NCI-H1417 (cell line): ENCODE results near the gene TMEM170B.
"Not testable (repeated sequence)": the region's sequence is repeated elsewhere in the genome, so short reads cannot be mapped to it uniquely, and the experiment has no call there.

Experiments used
- DNase-seq, 3 experiments: peaks; one replicate each; lab custom pipeline; 2025; lab: John Stamatoyannopoulos, UW

Gene TMEM170B

GRCh38 chr6:11528996-11529395 lies 8.6 kb upstream of the TMEM170B start:
- no peak for DNase-seq

DNA sequence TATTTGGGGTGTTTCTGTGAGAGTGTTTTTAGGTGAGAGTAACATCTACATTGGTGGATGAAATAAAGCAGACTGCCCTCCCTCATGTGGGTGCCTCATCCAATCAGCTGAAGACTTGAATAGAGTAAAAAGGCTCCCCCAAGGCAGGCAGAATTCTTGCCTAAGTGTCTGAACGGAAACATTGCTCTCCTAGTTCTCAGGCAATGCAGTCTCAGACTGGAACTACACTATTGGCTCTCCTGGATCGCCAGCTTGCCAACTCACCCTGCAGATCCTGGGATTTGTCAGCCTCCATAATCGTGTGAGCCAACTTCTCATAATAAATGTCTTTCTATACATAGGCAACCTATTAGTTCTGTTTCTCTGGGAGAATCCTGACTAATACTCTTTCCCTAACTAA lies 5.5 kb upstream of the TMEM170B start:
- DNase-seq = no peak

DNA sequence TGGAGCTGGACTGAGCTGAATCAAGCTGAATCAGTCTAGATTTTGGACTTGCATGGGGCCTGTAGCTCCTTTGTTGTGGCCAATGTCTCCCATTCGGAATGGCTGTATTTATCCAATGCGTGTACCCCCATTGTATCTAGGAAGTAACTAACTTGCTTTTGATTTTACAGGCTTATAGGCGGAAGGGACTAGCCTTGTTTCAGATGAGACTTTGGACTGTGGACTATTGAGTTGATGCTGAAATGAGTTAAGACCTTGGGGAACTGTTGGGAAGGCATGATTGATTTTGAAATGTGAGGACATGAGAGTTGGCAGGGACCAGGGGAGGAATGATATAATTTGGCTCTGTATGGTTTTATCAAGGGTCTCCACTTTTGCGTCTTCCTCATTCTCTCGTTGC lies 3.0 kb upstream of the TMEM170B start:
- DNase-seq = no peak

DNA sequence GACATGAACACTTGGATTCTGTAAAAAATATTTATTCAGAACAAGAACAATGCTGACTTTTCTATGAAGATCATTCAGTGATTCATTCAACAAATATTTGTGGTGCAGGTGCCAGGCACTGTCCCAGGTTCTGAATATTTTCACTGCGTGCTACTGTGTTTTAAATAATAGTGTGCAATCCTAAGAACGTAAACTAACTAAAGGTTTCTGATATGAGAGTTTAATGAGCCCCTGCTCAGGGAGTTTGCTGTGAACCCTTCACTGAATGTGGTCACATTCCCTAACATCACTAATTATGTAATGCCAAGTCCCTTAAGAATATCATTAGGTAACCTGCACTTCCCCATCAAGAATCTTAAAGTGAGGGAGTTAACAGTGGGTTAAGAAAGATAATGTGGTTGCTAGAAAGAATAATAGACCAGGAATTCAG lies 1.7 kb upstream of the TMEM170B start:
- no peak for DNase-seq

GRCh38 chr6:11536795-11537194 lies 754 bp upstream of the TMEM170B start:
- peak; percentile 34 to 72 (median 59) for DNase-seq

DNA sequence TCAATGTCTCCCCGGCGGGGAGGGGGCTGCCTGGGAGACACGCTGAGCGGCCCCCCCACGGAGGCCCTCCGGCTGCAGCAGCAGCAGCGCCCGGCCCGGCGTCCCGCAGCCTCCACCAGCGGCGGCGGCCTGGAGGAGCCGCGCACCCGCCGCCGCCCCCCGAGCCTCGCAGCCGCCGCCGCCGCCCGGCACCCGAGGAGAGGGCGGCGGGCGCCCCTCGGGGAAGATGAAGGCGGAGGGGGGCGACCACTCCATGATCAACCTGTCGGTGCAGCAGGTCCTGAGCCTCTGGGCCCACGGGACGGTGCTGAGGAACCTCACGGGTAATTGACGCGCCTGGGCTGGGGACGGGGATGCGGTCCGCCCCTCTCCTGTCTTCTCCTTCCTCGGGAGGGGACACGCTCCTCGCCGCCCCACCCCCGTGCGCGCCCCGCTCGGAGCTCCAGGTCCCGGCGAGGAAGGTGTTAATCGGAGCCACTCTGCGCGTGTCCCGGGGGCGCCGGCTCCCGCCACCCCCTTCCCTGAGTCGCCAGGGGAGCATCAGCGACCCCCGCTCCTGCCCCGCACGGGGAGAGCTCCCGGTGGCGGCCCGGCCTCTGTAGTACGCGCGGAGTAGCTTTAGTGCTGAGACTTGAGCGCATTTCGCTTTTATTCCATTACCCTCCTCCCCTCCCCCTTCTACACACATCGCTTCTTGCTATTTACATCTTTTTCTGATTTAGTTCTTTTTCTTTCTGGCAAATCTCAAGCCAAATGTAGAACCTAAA lies 686 bp downstream of the TMEM170B start:
- peak; percentile 9 to 80 (median 74) for DNase-seq

DNA sequence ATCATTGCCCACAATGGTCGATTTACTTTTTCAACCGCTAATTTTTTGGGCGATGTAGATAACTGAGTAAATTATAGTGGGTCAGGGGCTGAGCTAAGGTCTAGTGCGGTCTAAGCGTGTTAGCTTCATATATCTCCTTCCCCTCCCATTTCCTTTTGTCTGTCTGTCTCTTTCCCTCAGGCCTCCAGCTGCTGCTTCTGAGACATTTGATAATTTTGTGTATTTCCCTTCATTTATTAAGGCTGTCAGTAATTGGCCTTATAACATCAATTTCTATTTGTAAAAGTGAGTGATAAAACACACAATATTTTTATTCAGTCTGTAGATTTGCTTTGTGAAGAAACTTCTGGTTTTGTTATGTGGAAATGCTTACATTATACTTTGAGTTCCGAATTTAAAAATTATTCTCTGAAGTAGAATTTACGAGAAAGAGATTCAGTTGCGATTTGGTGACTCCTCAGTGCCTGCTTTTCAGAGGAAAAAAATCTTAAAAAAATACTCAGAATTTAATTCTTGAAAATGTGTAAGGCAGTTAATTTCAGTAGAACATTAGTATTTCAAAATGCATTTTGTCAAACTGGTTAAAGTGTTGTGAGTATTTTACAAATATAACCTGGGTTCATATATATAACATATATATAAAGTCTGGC lies 1.4 kb downstream of the TMEM170B start:
- peak in 1 of 3 experiments; percentile 66 for DNase-seq

- no peak for DNase-seq
Measured at GRCh38 chr6:11542863-11543262, 5.3 kb downstream of the TMEM170B start.

DNA sequence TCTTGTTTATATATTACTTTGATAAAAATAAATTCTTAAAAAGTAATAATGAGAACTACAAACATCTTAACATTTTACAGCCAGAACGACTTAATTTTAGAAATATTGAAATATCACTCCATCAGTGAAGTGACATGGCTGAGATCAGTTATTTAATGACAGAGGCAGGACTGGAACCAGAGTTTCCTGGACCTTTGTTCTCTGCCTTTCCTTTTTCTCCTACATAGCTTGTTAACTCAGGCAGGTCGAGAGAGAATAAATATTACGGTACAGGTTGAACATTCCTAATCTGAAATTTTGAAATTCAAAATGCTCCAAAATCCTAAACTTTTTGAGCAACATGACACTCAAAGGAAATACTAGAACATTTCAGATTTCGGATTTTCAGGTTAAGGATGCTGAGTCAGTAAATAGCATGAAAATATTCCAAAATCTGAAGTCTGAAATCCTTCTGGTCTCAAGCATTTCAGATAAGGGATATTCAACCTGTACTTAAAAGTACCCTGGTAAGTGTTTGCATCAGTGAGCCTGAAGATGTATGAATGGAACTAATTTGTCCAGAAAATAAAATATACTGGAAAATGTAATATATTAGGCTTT lies 6.5 kb downstream of the TMEM170B start:
- no peak for DNase-seq

GRCh38 chr6:11547846-11548245 lies 10.3 kb downstream of the TMEM170B start:
- DNase-seq = not testable (repeated sequence)

GRCh38 chr6:11548578-11548977 lies 11.0 kb downstream of the TMEM170B start:
- not testable (repeated sequence) for DNase-seq

- no peak for DNase-seq
Measured at GRCh38 chr6:11551053-11551452, 13.5 kb downstream of the TMEM170B start.

GRCh38 chr6:11552442-11552841 lies 14.9 kb downstream of the TMEM170B start:
- no peak for DNase-seq

DNA sequence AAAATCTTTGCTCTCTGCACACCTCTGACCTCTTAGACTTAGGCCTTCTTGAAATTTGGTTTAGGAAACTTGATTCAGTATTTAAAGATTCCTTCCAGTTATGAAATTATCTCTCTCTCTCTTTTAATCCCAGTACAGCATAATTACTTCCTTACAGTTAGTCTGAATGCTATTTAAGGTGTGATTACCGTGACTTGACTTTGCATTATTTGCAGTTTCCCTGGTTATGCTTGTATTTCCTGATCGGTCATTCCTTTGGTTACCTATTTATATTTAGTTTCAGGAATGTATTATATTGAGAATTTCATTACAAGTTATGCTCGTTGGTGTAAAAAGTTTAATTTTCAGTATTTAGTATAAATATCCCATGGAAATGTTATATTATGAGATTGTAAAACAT lies 16.3 kb downstream of the TMEM170B start:
- no peak for DNase-seq

GRCh38 chr6:11556309-11556708 lies 18.8 kb downstream of the TMEM170B start:
- DNase-seq = no peak

GRCh38 chr6:11563793-11564192 lies 26.2 kb downstream of the TMEM170B start:
- no peak for DNase-seq

DNA sequence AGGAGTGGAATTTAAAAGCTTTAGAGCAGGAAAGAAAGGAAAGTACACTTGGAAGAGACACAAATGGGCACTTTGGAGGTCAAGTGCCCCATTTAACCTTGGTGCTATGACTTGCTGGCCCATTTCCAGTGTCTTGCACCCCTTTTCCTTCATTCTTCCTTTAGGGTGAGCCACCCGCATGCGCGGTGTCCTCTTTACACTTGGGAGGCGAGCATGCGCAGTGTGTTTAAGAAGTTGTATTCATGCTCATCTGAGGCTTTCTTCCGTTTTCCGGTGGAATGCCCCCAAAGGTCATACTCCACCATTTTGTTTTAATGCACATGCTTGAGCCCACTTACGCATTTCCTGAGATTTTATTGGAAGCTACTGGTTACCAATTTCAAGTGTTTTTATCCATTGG lies 29.1 kb downstream of the TMEM170B start:
- no peak for DNase-seq

DNA sequence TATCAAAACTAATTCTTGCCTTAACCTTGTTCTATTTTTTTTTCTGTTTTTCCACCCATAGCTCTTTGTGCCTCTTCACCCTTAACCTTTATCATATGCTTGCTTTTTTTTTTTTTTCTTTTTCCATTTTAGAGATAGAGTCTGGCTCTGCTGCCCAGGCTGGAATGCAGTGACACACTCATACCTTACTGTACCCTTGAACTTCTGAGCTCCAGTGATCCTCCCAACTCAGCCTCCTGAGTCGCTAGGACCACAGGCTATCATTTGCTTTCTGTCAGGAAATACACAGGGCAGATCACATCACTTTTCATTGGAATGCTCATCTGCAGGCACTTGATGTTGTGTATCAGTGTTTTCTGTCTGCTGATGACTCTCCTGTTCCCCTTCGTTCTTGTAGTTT lies 33.5 kb downstream of the TMEM170B start:
- no peak for DNase-seq

GRCh38 chr6:11575408-11576033 lies 38.0 kb downstream of the TMEM170B start:
- DNase-seq = peak; percentile 37 to 79 (median 54)

- no peak for DNase-seq
Measured at GRCh38 chr6:11580686-11581405, 43.3 kb downstream of the TMEM170B start.

GRCh38 chr6:11584244-11584643 lies 46.7 kb downstream of the TMEM170B start:
- DNase-seq = no peak

DNA sequence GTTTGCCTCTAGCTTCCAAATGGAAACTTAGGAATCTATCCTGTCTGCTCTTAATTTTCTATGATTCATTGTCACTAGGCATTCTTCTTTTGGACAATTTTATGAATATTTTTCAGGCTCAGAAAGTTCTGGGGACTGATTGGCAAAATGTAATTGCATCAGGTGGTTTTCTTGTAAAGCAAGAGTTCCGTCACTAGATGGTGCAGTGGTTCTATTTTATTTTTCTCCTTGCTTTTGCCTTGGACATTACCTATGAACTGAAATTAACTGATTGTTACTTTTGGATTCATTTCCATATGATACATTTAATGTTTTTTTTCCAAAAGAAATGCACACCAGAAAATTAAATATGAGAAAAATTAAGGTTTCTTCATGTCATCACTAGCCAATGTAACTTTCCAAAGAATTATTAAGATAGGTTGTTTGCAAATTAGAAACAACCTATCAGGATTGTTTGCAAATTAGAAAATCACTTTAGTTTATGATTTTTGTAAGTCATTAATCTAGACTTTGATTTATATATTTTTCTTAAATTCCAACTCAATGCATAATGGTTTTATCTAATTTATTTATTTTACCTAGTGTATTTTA lies 48.0 kb downstream of the TMEM170B start:
- DNase-seq = peak; percentile 11 to 72 (median 17)
